GM12872 (cell line): Measurements from ENCODE around the gene ZFP57.

ENCODE experiments used
- TF ChIP-seq, protein P1 (sequence below): IDR thresholded peaks from 3 replicates; pipeline ENCODE4 v1.5.1; 2011; ENCODE audit warnings: low read depth, mild to moderate bottlenecking, low read length, moderate library complexity; ENCODE audit not compliant: insufficient read depth

ZFP57 gene

DNA sequence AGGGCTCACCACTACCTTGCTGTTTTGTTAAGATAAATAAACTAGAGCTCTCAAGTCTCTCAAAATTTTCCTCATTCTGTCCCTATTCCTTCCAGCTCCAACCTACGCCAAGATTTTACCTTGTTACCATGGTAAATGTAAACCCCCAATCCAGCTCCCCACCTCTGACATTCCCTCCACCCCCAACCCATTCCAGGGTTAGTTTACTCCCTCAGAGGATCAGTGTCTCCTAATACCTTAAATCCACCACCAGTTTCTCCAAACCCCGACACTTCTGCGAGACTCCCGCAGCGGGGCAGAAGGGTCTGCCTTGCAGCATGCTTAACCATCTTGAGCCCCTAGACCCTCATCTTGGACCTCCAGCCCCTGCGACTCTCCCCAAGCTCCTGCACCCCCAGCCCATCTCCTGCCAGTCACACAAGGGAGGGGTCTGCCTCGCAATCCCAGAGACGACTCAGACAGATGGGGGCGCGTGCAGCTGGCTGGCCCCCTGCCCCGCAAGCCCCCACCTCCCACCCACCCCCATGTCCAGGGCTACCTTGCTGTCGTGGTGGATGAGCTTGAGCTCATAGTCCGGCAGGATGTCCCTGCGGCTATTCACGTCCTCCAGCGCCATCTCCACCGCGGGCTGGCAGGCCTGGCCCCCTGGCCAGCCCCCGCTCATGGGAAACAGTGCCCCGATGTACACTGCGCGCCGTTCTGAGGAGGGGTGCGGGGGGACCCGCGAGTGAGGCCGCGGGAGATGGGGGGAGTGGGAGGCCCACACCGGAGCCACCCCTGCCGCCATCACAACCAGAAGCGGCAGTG, 53.8 kb downstream of the ZFP57 start:
- TF ChIP-seq, protein P1, sequence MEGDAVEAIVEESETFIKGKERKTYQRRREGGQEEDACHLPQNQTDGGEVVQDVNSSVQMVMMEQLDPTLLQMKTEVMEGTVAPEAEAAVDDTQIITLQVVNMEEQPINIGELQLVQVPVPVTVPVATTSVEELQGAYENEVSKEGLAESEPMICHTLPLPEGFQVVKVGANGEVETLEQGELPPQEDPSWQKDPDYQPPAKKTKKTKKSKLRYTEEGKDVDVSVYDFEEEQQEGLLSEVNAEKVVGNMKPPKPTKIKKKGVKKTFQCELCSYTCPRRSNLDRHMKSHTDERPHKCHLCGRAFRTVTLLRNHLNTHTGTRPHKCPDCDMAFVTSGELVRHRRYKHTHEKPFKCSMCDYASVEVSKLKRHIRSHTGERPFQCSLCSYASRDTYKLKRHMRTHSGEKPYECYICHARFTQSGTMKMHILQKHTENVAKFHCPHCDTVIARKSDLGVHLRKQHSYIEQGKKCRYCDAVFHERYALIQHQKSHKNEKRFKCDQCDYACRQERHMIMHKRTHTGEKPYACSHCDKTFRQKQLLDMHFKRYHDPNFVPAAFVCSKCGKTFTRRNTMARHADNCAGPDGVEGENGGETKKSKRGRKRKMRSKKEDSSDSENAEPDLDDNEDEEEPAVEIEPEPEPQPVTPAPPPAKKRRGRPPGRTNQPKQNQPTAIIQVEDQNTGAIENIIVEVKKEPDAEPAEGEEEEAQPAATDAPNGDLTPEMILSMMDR: no peak

DNA sequence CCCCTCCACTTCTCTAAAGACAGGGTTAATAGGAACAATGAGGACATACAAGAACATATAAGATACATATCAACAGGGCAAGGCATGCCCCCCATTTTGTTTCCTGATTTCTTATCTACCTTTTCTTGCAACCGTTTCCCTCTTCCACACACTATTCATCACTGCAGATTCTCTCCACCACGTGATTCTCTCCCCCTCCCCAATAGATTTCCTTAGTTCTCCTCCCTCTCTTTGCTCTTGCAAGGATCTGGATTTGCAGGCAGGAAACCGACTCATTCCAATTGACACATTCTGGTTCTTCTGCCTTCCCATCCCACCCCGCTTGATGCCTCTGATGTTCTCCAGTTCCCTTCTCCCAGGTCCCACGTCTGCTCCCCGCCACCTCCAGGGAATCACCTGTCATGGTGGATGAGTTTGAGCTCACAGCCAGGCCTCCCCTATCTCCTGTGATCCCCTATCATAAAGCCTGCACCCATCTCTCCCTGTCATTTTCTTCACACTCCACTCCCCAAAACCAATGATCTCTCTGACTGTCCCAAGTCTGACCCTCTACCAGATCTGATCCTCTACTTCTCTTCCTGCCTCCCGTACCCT, 55.5 kb downstream of the ZFP57 start:
- TF ChIP-seq, protein P1: no peak

DNA sequence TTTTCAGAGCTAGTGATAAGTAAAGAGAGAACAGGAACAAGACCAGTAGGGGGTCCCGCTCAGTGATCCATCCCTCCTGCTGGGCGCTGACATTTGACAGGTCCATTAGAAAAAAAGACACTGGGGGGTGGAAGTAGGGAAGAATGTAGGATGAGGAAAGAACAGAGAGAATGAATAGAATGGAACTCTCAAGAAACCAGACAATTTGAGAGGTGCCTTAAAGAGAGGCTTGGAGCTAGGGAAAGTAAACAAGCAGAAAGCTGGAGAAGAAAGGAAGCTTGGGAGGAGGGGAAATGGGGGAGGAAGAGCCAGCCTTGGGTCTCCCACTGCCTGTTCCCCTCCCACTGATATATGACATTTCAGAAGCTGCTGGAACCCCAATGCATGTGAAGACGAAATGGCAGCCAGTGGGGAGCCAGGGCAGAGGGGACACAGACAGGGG, 56.4 kb downstream of the ZFP57 start:
- TF ChIP-seq, protein P1: no peak
